H9 (cell line): ENCODE results near the gene LRRC8A. TPM values are rescaled to one million over a fixed set of nuclear protein-coding genes. Genes with fewer than 3 reads are reported as not detected.
"Not testable (repeated sequence)": the region's sequence is repeated elsewhere in the genome, so short reads cannot be mapped to it uniquely, and the experiment has no call there.

Source experiments
- DNase-seq: peaks from one replicate; pipeline ENCODE4 v3.0.0-alpha.2; 2017
- H2AFZ ChIP-seq: one replicate; pipeline ENCODE4 v1.6.1; 2013; ENCODE audit warnings: mild to moderate bottlenecking, low read length, control low read depth, moderate library complexity
- H2AK5ac ChIP-seq: 2 replicates; pipeline ENCODE4 v1.6.1; 2013; ENCODE audit warnings: low read length, control low read depth, mixed read lengths; ENCODE audit not compliant: insufficient read length
- H2BK120ac ChIP-seq: one replicate; pipeline ENCODE4 v1.6.1; 2013; ENCODE audit warnings: low read depth, mild to moderate bottlenecking, low read length, control low read depth, inconsistent platforms; ENCODE audit not compliant: poor library complexity, severe bottlenecking
- H2BK12ac ChIP-seq: 2 replicates; pipeline ENCODE4 v1.6.1; 2013; ENCODE audit warnings: low read length, control low read depth, mixed read lengths, low read depth; ENCODE audit not compliant: insufficient read length
- H2BK15ac ChIP-seq: 2 replicates; pipeline ENCODE4 v1.6.1; 2013; ENCODE audit warnings: low read depth, low read length, control low read depth
- H2BK20ac ChIP-seq: one replicate; pipeline ENCODE4 v1.6.1; 2013; ENCODE audit warnings: low read depth, mild to moderate bottlenecking, low read length, control low read depth, inconsistent platforms; ENCODE audit not compliant: poor library complexity, severe bottlenecking
- H2BK5ac ChIP-seq: 2 replicates; pipeline ENCODE4 v1.6.1; 2013; ENCODE audit warnings: low read length, control low read depth, mixed read lengths; ENCODE audit not compliant: insufficient read length
- H3K14ac ChIP-seq: 2 replicates; pipeline ENCODE4 v1.6.1; 2013; ENCODE audit warnings: low read length, control low read depth; ENCODE audit not compliant: insufficient read depth
- H3K18ac ChIP-seq: 2 replicates; pipeline ENCODE4 v1.6.1; 2013; ENCODE audit warnings: low read depth, mild to moderate bottlenecking, mixed read lengths, low read length, control low read depth; ENCODE audit not compliant: insufficient read length
- H3K23ac ChIP-seq: 2 replicates; pipeline ENCODE4 v1.6.1; 2013; ENCODE audit warnings: low read length, control low read depth, mixed read lengths, low read depth; ENCODE audit not compliant: insufficient read length
- H3K23me2 ChIP-seq: 2 replicates; pipeline ENCODE4 v1.6.1; 2013; ENCODE audit warnings: low read depth, mild to moderate bottlenecking, mixed read lengths, low read length, control low read depth; ENCODE audit not compliant: insufficient read length, poor library complexity, severe bottlenecking
- H3K27ac ChIP-seq: 2 replicates; pipeline ENCODE4 v1.5.1; 2013; ENCODE audit warnings: low read length, control low read depth, mixed read lengths, low read depth; ENCODE audit not compliant: insufficient read length
- H3K27me3 ChIP-seq: 2 replicates; pipeline ENCODE4 v1.6.1; 2013; ENCODE audit warnings: low read length, control low read depth, inconsistent platforms; ENCODE audit not compliant: insufficient read depth
- H3K4ac ChIP-seq: 2 replicates; pipeline ENCODE4 v1.6.1; 2013; ENCODE audit warnings: low read depth, mild to moderate bottlenecking, control low read depth, inconsistent platforms, low read length, moderate library complexity
- H3K4me1 ChIP-seq: 2 replicates; pipeline ENCODE4 v1.6.1; 2013; ENCODE audit warnings: low read length, control low read depth, inconsistent platforms; ENCODE audit not compliant: insufficient read depth
- H3K4me2 ChIP-seq: 2 replicates; pipeline ENCODE4 v1.6.1; 2013; ENCODE audit warnings: low read length, control low read depth, mixed read lengths; ENCODE audit not compliant: insufficient read length, insufficient read depth
- H3K56ac ChIP-seq: 2 replicates; pipeline ENCODE4 v1.6.1; 2013; ENCODE audit warnings: low read depth, mild to moderate bottlenecking, mixed read lengths, low read length, control low read depth; ENCODE audit not compliant: insufficient read length
- H3K79me1 ChIP-seq: 2 replicates; pipeline ENCODE4 v1.6.1; 2013; ENCODE audit warnings: low read depth, mild to moderate bottlenecking, moderate library complexity, low read length, control low read depth, inconsistent platforms; ENCODE audit not compliant: insufficient read depth, poor library complexity, severe bottlenecking
- H3K79me2 ChIP-seq: 2 replicates; pipeline ENCODE4 v1.6.1; 2013; ENCODE audit warnings: low read length, control low read depth, inconsistent platforms; ENCODE audit not compliant: insufficient read depth
- H3K9ac ChIP-seq: 2 replicates; pipeline ENCODE4 v1.6.1; 2013; ENCODE audit warnings: low read length, control low read depth, mixed read lengths; ENCODE audit not compliant: insufficient read length; ENCODE audit errors: extremely low read depth
- H3K9me3 ChIP-seq: one replicate; pipeline ENCODE4 v1.6.1; 2013; ENCODE audit warnings: low read depth, low read length, inconsistent platforms; ENCODE audit not compliant: control insufficient read depth
- H3T11ph ChIP-seq: one replicate; pipeline ENCODE4 v1.6.1; 2013; ENCODE audit warnings: mild to moderate bottlenecking, low read length, control low read depth, inconsistent platforms
- H4K20me1 ChIP-seq: one replicate; pipeline ENCODE4 v1.6.1; 2013; ENCODE audit not compliant: control insufficient read depth, insufficient read length, insufficient read depth
- H4K5ac ChIP-seq: 2 replicates; pipeline ENCODE4 v1.6.1; 2013; ENCODE audit warnings: low read depth, mild to moderate bottlenecking, mixed read lengths, low read length, control low read depth; ENCODE audit not compliant: insufficient read length
- H4K8ac ChIP-seq: replicated peaks from 2 replicates; pipeline ENCODE4 v1.6.1; 2013; ENCODE audit warnings: low read length, control low read depth, mixed read lengths, low read depth; ENCODE audit not compliant: insufficient read length
- H4K91ac ChIP-seq: 2 replicates; pipeline ENCODE4 v1.6.1; 2013; ENCODE audit warnings: low read depth, mild to moderate bottlenecking, moderate library complexity, mixed read lengths, low read length, control low read depth; ENCODE audit not compliant: insufficient read length
- H3K27ac Mint-ChIP-seq, 3 experiments: 2 replicates in 2 of 3; 3 replicates in 1 of 3; pipeline ENCODE4 v1.8.0; 2020 to 2021; ENCODE audit warnings: mixed read lengths in 3 of 3, mild to moderate bottlenecking in 1 of 3, moderate library complexity in 1 of 3
- H3K27me3 Mint-ChIP-seq: 2 replicates; pipeline ENCODE4 v1.8.0; 2021; ENCODE audit warnings: low read depth, mild to moderate bottlenecking, moderate library complexity, mixed read lengths
- H3K36me3 Mint-ChIP-seq, 3 experiments: 2 replicates in 2 of 3; 3 replicates in 1 of 3; pipeline ENCODE4 v1.8.0; 2020 to 2021; ENCODE audit warnings: low read depth in 3 of 3, mixed read lengths in 3 of 3; ENCODE audit not compliant: insufficient read depth in 1 of 3
- H3K4me1 Mint-ChIP-seq, 2 experiments: 2 replicates each; pipeline ENCODE4 v1.8.0; 2020; ENCODE audit warnings: mixed read lengths in 2 of 2
- H3K4me3 Mint-ChIP-seq, 2 experiments: 2 replicates in 1 of 2; 3 replicates in 1 of 2; pipeline ENCODE4 v1.8.0; 2020 to 2021; ENCODE audit warnings: mild to moderate bottlenecking in 2 of 2, mixed read lengths in 2 of 2, moderate library complexity in 1 of 2
- H3K9me3 Mint-ChIP-seq, 2 experiments: 2 replicates in 1 of 2; 3 replicates in 1 of 2; pipeline ENCODE4 v1.8.0; 2020; ENCODE audit warnings: mild to moderate bottlenecking in 2 of 2, mixed read lengths in 2 of 2, moderate library complexity in 1 of 2
- CTCF ChIP-seq: fragments of 200-600 bp; sonication (generic); conservative IDR thresholded peaks from 3 replicates; pipeline ENCODE4 v1.8.0; 2021; ENCODE audit warnings: antibody characterized with exemption, mild to moderate bottlenecking
- WGBS: extraction: QIAGEN DNeasy Blood & Tissue Kit; methylation state at CpG from one replicate; pipeline ENCODE4 v1.1.7; 2013; ENCODE audit warnings: missing lambda C conversion rate, low lambda C conversion rate, mixed read lengths; ENCODE audit not compliant: insufficient read length; ENCODE audit errors: extremely low coverage; 5-methylcytosine and 5-hydroxymethylcytosine counted together
- total RNA-seq: library from RNA; stranded (reverse); gene quantifications from 2 replicates; pipeline ENCODE4 v1.2.1, GENCODE V29; 2021

The LRRC8A gene
- total RNA-seq, 1 experiment from 2014 or later: 76.0 TPM

- H2BK120ac ChIP-seq, H2AFZ ChIP-seq, H3K4ac ChIP-seq, H3K4me2 ChIP-seq, H2BK5ac ChIP-seq, H2BK20ac ChIP-seq, H2AK5ac ChIP-seq, H4K5ac ChIP-seq, H4K91ac ChIP-seq, DNase-seq, H3K79me1 ChIP-seq, H3K27me3 ChIP-seq, H3K4me1 ChIP-seq, H3K9me3 ChIP-seq, H3K27ac ChIP-seq, H3K4me3 Mint-ChIP-seq, H4K8ac ChIP-seq, H3T11ph ChIP-seq, H3K23ac ChIP-seq, H3K27me3 Mint-ChIP-seq, H3K14ac ChIP-seq, H3K23me2 ChIP-seq, H2BK15ac ChIP-seq, H3K79me2 ChIP-seq, H3K27ac Mint-ChIP-seq, H3K56ac ChIP-seq, H3K4me1 Mint-ChIP-seq, H3K18ac ChIP-seq, H4K20me1 ChIP-seq, H2BK12ac ChIP-seq, H3K9ac ChIP-seq: not testable (repeated sequence)
- Mint-ChIP-seq H3K9me3 (peaks cover 21 to 22% of the 10 kb centered on the region in 2 experiments), H3K36me3 (peaks cover 22 to 25% (median 22%) of the 10 kb centered on the region in 3 experiments)
- WGBS: no CpG with 5 or more reads among the region's 10 CpGs
- TF ChIP-seq CTCF: peak; percentile 74
Measured at GRCh38 chr9:128851779-128852600, 29.9 kb upstream of the LRRC8A start.

GRCh38 chr9:128852646-128853045 is 29.3 kb upstream of the LRRC8A start:
- not testable (repeated sequence) for DNase-seq, H3K23ac ChIP-seq, H4K5ac ChIP-seq, H4K20me1 ChIP-seq, H3K4me1 Mint-ChIP-seq, H4K91ac ChIP-seq, H2BK20ac ChIP-seq, H3K14ac ChIP-seq, H3K56ac ChIP-seq, H3K79me1 ChIP-seq, H2BK12ac ChIP-seq, H3K9ac ChIP-seq, H2BK15ac ChIP-seq, H3K23me2 ChIP-seq, H3K27ac ChIP-seq, H3K18ac ChIP-seq, H3K79me2 ChIP-seq, H3K4me3 Mint-ChIP-seq, H3K4ac ChIP-seq, H2AFZ ChIP-seq, H3K4me1 ChIP-seq, H2BK5ac ChIP-seq, H3K9me3 ChIP-seq, H3K27me3 Mint-ChIP-seq, H4K8ac ChIP-seq, H3K27me3 ChIP-seq, H3K27ac Mint-ChIP-seq, H2AK5ac ChIP-seq, H2BK120ac ChIP-seq, H3T11ph ChIP-seq, H3K4me2 ChIP-seq
- H3K36me3 Mint-ChIP-seq: peaks cover 21 to 24% (median 21%) of the 10 kb centered on the region in 3 experiments
- WGBS: no CpG with 5 or more reads among the region's 2 CpGs
- peaks cover 21 to 22% of the 10 kb centered on the region in 2 experiments for H3K9me3 Mint-ChIP-seq
